HG02870 (cell line): ENCODE measurements around the gene CLDND2.

ENCODE experiments used
- ATAC-seq: cut with Tn5 transposase; IDR thresholded peaks from one replicate; pipeline ENCODE4 v1.9.1; 2021; ENCODE audit warnings: mild to moderate bottlenecking, moderate library complexity; ENCODE audit not compliant: unreplicated experiment

CLDND2 gene

GRCh38 chr19:51356159-51356801, 12.5 kb downstream of the CLDND2 start:
- no peak for ATAC-seq

DNA sequence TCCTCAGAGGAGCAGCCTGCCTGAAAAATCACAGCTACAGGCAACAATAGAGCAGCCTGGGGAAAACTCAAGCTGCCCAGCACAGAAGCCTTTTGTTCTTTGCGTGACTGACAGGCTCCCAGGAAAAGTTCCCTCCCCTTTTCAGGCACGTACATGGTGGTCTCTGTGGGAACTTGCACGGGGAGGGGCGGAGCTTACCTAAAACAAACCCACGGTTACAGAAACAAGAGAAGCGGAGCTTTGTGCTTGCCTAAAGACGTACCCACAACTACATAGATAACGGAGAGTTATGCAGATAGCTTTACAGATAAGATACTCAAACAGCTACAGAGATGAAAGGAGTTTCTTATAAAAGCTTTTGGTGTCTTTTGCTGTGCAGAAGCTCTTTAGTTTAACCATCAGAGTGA, 14.1 kb downstream of the CLDND2 start:
- no peak for ATAC-seq

DNA sequence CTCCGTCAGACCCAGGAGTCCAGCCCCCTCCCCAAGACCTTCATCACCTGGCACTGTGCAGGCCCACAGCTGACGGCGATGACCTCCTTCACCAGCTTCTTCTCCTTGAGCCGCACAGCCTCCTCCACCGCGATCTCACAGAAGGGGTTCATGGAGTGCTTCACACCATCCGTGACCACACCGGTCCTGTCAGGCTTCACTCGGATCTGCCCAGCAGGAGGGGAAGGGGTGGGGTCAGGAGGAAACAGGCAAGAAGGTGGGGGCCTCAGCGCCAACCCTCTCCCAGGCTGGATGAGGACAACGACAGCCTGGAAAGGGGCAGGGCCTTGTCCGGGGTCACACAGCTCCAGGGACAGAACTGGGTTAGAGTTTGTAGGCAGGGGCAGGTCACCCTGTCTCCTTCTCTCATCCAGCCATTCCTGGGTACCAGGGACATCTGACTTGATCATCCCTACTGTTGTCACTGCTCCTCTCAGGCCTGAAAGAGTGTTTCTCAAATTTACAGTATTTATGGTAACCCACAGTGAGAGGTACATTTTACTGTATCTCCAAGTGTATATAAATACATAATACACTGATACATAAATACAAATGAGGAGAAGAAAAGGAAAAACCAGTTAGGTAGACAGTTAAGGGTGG, 14.6 kb downstream of the CLDND2 start:
- no peak for ATAC-seq

- ATAC-seq: no peak
Measured at GRCh38 chr19:51352783-51353360, 15.9 kb downstream of the CLDND2 start.

DNA sequence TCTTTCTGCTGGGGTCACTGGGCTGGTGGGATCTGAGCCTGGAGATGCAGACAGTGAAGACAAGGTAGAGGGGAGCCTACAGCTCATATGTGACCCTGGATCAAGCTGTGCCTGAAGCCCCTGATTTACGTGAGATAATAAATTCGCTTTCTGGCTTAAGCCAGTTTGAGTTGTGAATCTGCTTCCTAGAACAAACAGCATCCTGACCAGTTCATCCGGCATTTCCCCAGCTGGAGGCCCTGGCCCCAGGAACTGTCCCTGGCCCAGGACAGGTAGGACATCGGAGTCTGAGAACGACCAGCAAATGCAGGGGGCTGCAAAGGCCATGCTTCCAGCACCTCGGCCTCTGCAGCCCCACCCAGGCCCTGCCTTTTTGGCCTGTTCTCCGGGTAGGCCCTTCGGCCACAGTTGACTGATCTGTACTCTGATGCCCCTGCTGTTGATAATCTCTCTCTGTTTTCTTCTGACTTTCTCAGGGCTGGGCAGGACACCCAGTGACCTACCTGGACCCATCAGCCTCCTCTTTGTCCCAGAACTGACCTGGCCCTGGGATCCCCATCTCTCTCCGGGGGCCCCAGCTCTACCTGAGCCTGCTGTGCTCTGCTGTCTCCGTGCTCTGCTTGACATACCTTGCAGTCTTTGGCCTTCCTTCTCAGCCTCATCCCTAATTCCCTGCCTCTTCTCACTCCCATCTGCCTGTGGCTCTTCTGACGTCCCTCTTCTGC, 17.4 kb downstream of the CLDND2 start:
- ATAC-seq: no peak

DNA sequence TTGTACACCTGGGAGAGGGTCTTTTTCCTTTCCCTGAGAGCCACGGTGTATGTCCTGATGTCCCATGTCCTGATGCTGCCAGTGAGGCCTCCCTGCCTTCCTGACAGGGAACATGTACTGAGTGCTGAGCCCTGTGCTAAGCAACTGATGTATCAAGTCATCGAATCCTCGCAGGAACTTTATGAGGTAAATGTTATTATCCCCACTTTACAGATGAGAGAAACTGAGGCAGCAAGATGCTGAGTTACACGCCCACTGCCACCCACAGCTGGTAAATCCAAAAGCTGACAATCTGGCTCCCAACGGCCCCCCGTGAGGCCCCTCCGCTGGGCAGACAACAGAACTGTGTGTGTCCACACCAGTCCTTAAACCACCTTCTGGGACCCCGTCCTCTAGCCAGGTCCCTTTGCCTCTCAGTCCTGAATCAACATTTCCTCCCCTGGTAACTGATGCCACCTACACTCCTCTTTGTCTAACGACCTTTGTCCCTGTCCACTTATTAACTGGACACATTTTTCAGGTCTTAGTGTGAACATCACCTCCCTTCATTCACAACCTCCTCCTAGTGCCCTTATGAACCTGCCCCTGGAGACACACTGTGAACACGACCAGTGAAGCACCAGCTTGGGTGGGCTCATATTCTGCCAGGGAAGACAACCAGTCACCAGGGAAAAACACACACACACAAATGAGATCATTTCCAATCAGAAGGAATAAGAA, 21.4 kb downstream of the CLDND2 start:
- ATAC-seq: no peak

DNA sequence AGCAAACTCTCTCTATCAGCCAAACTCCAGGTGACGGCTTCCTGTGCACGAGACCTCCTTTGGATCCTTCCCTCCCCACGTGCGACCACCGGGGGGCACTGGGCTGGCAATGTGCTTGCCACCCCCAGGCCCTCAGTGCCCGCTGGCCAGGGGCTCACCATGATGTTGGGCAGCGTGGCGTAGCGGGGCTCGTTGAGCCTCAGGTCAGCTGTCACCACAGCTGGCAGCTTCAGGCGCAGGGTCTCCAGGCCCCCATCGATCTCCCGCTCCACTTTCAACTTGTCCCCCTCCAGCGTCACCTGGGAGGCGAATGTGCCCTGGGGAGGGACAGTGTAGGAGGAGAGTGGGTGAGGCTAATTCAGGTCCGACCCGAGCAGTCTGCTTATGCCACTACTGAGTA, 22.1 kb downstream of the CLDND2 start:
- no peak for ATAC-seq

- ATAC-seq: no peak
Measured at GRCh38 chr19:51345076-51345620, 23.7 kb downstream of the CLDND2 start.

DNA sequence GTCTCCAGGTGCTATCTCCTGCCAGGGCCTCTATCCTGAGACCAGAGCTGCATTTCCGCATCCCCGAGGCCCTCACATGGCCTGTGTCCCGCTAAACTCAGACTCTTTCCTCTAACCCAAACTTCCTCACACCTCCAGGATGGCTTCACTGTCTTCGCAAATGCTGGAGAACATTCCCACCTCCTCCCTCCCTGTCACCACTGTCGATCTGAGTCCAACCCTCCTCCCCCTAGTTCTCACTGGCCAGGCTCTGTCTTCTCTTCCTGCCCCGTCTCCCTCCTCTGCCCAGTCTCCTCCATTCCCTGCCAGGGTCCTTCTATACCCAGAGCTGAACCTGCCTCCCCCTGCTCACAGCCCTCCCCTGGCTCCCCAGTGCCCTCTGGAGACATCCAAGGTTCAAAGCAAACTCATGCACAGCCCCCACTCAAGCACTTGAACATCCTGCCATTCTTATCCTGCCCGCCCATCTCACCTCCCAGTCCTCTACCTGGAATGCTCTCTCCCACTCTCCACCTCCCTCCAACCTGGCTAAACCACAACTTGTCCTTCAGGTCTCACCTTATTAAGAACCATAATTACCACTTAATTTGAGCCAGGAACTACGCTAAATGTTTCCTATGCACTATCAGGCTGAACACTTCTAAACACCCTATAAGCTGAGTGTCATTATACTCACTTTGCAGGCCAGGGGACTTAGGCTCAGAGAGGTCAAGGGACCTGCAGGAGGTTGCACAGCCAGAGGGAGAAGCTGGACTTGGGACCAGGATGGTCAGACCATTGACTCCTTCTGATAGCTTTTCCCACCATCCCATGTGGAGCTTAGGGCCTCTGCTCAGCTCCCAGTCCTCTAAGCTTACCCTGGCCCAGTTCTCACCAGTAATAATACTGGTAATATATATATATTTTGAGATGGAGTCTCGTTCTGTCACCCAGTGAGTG, 25.9 kb downstream of the CLDND2 start:
- ATAC-seq: no peak

GRCh38 chr19:51341976-51342580, 26.7 kb downstream of the CLDND2 start, which contains the start of gene VSIG10L:
Gene VSIG10L, minus strand, starts transcription at chr19:51342139. Its CDS starts 15 bp downstream, at chr19:51342124.
- no peak for ATAC-seq

DNA sequence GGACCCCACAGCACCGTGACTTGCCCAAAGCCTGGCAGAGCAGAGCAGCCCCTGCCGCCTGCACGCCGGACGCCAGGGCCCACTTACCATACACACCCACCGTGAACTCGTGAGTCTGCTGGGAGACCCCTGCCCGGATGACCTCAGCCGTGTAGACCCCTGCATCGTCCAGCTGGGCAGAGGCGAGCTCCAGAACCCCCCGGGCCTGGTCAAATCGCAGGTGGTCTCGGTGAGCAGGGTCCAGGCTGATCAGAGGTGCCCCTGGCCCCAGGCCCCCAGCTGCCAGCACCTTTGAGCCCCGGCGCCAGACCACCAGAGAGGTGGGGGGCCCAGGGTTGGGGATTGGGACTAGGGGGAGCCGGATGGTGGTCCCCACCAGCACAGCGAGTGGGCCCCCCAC, 27.7 kb downstream of the CLDND2 start:
- no peak for ATAC-seq

GRCh38 chr19:51339687-51340656, 28.8 kb downstream of the CLDND2 start:
- ATAC-seq: peak; percentile 55

DNA sequence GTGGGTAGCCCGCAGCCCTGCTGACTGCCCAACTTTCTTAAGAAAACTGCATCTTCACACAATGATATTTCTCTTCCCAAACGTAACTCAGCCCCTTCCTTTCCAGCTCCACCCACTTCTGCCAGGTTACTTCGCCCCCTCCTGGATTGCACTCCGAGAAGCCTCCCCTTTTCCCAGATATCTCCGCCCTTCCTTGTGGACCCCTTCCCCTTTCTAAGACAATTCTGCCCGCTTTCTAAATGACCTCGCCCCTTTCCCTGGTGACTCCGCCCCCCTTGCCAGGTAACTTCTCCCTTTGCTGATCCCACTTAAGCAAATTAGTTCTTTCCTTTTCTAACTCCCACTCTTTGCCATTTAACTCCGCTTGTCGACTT, 29.5 kb downstream of the CLDND2 start:
- ATAC-seq: peak; percentile 8

DNA sequence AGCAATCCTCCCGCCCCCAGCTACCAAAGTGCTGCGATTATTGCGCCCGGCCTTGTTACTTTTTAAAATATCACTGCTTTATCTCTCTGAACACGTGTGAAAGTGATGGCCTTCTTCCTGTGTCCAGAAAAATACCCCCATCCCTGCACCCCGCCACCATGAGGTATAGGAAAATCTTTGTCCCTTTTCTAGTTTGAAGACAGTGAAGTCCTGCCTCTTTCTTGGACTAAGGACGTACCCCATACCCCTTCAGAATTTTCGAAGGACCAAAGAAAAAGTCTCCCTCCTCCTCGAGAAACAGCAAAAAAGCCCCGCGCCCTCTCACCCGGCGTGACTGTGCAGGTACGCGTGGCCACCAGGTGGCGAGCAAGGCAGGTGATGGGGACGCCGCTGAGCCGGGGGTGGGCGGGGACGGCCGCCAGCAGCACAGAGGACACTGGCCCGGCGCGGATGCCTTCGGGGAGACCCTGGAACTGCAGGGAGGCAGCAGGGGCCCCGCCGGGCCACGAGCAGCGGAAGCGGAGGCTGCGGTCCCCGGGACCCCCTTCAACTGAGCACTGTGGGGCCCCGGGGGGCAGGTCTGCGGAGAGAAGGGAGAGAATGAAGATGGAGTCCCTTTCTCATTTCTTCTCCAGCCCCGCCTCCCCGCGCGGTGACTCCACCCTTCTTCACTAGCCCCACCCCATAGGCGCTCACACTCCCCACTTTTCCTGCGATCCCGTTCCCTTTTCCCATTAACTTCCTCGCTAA, 30.1 kb downstream of the CLDND2 start:
- peak; percentile 43 for ATAC-seq

GRCh38 chr19:51337861-51338562, 30.8 kb downstream of the CLDND2 start:
- ATAC-seq: no peak

DNA sequence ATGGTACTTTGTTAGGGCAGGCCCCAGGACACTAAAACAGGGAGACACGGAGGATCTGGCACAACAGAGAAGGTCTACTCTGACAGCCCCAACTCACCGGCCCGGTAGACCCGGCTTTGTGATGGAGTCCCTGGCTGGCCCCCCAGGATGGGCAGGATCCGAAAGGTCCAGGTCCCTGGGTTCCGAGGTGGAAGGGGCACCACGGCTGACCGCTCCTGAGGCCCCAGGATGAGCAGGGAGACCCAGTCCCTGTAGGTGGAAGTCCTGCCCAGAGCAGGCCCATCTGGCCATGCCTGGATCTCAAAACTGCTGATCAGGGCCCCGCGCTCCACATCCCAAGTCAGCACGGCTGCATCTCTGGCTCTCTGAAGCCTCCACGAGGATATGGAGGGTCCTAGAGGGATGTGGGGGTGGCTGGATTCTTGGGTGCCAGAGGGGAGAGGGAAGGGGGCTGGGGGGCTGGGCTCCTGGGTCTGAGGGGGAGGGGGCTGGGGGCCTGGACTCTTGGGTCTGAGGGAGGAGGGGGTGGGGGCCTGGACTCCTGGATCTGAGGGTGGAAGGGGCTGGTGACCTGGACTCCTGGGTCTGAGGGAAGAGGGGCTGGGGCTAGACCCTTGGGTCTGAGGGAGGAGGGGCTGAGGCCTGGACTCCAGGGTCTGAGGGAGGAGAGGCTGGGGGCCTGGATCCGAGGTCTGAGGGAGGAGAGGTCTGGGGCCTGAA, 31.5 kb downstream of the CLDND2 start:
- ATAC-seq: no peak
